ENCODE results near the gene ARID1A. TPM values are rescaled to one million over a fixed set of nuclear protein-coding genes. Genes with fewer than 3 reads are reported as not detected.

Gene ARID1A
- 19.0 and 19.3 TPM in 2 replicates for total RNA-seq

DNA sequence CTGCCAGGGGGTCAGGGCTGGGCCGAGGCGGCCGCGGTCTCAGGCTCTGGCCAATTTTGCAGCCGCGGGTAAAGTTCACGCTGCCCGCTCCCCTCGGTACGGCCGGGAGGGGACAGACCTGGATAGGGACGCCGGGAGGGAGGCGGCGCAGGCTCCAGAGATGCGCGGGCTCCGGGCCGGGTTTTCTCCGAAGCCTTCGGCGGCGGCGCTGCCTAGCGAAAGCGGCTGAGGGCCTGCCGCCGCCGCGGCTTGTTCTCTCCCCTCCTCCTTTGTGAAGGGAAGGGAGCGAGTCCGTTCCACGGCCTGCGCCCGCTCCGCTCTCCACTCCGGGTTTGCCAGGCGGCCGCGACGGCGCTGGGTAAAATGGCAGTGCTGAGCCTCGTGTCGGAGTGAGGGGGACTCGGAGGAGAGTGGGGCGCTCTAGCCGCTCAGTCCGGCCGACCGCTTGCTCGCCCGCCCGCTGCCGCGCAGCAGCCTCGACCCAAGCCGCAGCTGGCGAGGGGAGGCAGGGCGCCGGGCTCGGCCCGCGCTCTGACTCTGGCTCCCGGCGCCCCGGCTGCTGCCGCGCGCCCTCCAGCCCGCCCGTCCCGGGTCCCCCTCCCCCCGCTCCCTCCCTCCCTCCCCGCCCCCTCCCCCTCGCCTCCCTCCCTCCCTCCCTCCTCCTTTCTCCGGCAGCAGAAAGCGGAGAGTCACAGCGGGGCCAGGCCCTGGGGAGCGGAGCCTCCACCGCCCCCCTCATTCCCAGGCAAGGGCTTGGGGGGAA, at the start of gene ARID1A:
Gene ARID1A, plus strand, starts transcription at position 660 of the 763 bp plus-strand sequence. CDS start 389 bp downstream, outside the sequence.

DNA sequence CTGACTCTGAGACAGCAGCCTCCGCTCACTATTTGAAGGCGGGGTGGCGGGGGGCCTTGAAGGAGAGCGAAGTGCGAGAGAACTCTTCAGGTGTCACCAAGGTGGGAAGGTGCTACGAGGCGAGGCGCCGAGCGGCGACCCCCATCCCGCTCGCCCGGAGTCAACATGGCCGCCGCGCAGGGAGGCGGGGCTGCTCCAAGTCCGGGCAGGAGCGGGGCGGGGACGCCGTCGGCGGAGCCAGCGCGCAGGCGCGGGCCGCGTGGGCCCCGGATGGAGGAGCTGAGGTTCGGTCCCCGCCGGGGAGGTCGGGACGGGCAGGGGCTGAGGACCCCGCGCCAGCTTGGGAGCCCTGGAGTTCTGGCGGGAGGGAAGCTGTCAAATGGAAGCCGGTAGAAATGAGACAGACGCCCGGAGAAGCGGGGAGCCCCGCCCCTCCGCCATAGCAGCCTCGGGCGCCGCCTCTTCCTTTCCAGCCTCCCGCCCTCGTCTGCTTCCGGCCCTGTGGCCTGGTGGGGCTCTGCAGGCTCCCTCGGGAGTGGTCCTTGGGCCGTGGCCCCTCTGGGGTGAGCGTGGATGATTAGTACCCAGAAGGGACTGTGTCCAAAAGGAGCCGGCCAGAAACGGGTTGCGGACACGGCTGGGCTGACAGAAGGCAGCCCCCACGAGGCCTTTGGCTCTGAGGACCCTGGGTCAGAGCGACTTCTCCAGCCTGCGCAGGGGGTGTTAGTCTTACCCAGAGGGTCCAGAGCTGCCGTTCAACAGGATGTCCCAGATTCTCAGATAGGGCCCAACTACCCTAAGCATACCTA, 92.1 kb downstream of the ARID1A start, which contains the start of gene PIGV:
Gene PIGV, plus strand, starts transcription at position 245 of the 809 bp plus-strand sequence. CDS start 2,866 bp downstream, outside the sequence.

GRCh38 chr1:26826261-26827105, 130.7 kb downstream of the ARID1A start, which contains the start of gene ZDHHC18:
ZDHHC18 (plus strand) TSS chr1:26826688; CDS start chr1:26826805, 117 bp downstream.

Other genes with a start within 250 kb of the ARID1A start
- gene HMGN2, start 223.6 kb upstream of the ARID1A start, total RNA-seq, result 648 and 658 TPM in 2 replicates
- 15.2 and 25.1 TPM in 2 replicates for gene RPS6KA1, start 166.3 kb upstream of the ARID1A start, total RNA-seq
- 15.2 and 26.5 TPM in 2 replicates for gene PIGV, start 91.9 kb downstream of the ARID1A start, total RNA-seq
- 27.3 and 27.7 TPM in 2 replicates for gene ZDHHC18, start 130.7 kb downstream of the ARID1A start, total RNA-seq
- gene SFN, start 167.1 kb downstream of the ARID1A start, total RNA-seq, result 0.29 and 0.35 TPM in 2 replicates
- gene GPN2, start 194.3 kb downstream of the ARID1A start, total RNA-seq, result 16.0 and 18.2 TPM in 2 replicates
- 9.8 and 14.7 TPM in 2 replicates for gene GPATCH3, start 204.5 kb downstream of the ARID1A start, total RNA-seq
- not detected in 2 replicates for gene NR0B2, start 218.0 kb downstream of the ARID1A start, total RNA-seq
- 90.2 and 98.4 TPM in 2 replicates for gene NUDC, start 225.7 kb downstream of the ARID1A start, total RNA-seq

Data from myometrial cell (primary cell).